ENCODE measurements around the gene ZNF20.

- TF ChIP-seq, protein P1, sequence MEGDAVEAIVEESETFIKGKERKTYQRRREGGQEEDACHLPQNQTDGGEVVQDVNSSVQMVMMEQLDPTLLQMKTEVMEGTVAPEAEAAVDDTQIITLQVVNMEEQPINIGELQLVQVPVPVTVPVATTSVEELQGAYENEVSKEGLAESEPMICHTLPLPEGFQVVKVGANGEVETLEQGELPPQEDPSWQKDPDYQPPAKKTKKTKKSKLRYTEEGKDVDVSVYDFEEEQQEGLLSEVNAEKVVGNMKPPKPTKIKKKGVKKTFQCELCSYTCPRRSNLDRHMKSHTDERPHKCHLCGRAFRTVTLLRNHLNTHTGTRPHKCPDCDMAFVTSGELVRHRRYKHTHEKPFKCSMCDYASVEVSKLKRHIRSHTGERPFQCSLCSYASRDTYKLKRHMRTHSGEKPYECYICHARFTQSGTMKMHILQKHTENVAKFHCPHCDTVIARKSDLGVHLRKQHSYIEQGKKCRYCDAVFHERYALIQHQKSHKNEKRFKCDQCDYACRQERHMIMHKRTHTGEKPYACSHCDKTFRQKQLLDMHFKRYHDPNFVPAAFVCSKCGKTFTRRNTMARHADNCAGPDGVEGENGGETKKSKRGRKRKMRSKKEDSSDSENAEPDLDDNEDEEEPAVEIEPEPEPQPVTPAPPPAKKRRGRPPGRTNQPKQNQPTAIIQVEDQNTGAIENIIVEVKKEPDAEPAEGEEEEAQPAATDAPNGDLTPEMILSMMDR (IDR thresholded peaks at IDR 0.05; ENCODE audit: low read depth, low read length): no peak
- no peak for TF ChIP-seq EZH2phosphoT487 (IDR thresholded peaks at IDR 0.05; ENCODE audit: low read depth)
Observed at GRCh38 chr19:12093777-12094176, 46.4 kb downstream of the ZNF20 start.
